NCI-H1417 (cell line): Measurements from ENCODE around the gene MCM9.

ENCODE experiments used
- DNase-seq, 3 experiments: peaks; one replicate each; lab custom pipeline; 2025; lab: John Stamatoyannopoulos, UW

Gene MCM9

DNA sequence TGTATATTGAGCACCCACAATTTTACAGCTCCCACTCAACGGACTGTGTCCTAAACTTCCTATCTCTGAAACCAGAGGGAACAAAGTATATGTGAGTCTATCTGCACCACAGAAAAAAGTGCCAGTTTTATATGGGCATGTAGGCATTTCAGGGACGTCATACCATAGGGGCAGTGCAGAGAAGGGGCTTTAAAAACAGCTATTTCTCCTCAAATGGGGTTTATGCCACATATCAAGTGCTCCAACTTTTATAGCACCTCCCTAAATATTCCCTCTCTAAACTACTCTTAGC lies 69.9 kb downstream of the MCM9 start:
- DNase-seq: no peak

DNA sequence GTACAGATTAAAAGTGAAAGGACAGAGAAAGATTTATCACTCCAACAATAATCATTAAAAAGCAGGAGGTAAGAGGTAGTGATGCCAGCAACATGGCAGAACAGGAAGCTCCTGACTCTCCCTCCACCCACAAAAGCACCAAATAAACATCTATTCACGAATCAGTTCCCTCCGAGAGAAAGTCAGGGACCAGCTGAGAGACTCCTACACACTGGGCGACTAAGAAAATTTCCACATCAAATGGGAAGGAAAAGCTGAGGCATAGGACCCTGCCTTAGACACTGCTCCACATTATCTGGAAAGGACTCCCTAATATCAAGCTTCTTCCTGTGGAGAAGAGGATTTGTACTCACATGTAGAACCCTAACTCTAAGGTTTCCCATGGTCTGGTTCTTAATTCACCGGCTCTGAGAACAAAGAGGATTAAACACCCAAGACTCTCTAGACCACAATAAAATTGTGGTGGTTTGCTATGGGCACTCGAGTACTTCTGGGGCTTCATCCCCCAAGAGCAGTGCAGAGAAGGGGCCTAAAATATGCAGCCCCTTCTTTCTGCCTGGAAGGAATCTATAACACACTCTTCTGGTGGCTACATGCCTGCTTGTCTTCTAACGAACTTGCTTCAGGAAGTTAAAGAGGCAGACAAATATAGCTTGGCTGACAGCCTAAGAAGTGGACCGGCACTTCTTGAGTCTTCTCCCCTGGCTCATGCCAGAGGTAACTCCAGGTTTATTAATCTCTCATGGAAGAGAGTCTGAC lies 70.4 kb downstream of the MCM9 start:
- DNase-seq: no peak

- DNase-seq: no peak
Observed at GRCh38 chr6:118862443-118862842, 72.5 kb downstream of the MCM9 start.

DNA sequence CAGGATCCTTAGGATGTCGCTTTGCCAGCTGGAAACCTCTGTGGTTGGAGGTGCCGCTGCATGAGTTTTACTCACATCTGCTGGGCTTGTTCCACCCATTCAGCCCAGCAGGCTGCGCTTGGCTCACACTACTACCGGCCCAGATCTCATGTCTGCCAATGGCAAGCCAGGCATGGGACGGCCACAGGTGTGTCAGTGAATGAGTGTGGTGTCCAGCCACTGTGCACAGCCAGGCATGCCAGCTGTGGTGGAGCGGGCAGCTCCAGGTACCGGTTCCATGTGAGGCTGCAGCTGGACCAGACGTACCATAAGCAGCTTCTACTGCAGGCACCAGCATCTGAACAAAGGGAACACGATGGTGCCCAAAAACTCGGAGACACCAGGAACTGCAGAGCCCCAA lies 74.1 kb downstream of the MCM9 start:
- DNase-seq: no peak

DNA sequence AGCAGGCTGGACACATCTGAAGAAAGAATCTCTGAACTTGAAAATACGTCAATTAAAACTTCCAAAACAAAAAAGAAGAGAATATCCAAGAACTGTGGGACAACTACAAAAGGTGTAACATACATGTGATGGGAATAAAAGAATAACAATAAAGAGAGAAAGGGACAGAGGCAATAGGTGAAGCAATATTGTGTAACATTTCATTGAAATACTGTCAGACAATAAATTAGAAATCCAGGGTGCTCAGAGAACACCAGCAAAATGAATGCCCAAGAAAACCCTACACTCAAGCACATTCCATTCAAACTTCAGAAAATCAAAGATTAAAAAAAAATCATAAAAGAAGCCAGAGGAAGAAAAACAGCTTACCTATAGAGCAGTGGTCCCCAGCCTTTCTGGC lies 74.6 kb downstream of the MCM9 start:
- DNase-seq: no peak

DNA sequence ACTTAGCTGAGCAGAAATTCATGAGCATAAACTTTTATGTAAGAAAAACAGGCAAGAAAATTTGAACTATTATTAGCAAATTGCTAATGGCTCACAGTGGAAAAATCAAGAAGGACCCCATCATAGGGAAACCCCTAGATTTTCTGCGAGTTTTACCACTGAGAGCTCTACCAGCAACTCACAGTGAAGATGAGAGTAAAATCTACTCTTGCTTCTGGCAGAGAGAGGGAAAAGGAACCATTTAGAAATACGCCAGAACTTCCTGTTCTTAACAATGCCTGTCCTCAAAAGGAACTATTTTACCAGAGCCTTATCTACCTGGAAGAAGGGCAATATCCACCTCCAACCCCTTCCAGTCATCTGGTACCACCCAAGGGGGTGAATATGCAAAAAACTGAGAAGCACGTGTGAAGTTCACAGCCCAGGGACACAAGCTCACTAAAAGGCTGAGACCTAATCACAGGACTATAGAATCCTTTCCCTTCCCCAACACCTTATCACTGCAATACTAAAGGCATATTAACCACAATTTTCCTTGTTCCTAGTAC lies 75.4 kb downstream of the MCM9 start:
- DNase-seq: no peak

DNA sequence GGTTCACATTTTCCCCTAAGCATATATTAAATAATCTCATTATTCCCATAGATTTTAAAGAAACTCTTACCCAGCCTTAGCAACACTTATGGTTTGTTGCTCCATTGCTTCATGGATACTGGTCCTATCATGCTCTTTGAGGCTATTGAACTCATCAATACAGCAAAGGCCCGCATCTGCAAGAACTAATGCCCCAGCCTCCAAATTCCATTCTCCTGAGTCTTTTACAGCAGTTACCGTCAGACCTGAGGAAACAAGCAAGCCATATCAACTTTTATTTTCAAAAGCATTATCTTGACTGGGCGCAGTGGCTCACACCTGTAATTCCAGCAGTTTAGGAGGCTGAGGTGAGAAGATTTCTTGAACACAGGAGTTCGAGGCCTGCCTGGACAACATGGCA lies 78.7 kb downstream of the MCM9 start:
- DNase-seq: no peak

DNA sequence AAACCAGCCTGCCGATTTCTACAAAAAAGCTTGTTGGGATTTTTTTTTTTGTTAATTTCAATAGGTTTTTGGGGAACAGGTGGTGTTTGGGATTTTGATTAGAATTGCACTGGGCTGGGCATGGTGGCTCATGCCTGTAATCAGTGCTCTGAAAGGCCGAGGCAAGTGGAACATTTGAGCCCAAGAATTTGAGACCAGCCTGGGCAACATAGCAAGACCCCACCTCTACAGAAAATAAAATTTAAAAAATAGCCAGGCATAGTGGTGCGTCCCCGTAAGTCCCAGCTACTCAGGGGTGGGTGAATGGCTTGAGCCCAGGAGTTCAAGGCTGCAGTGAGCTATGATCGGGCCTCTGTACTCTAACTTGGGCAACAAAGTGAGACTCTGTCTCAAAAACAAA lies 81.6 kb downstream of the MCM9 start:
- no peak for DNase-seq

GRCh38 chr6:118844915-118845314 lies 90.0 kb downstream of the MCM9 start:
- no peak for DNase-seq

GRCh38 chr6:118843685-118844390 lies 91.1 kb downstream of the MCM9 start:
- DNase-seq: no peak

GRCh38 chr6:118830691-118831090 lies 104.3 kb downstream of the MCM9 start:
- DNase-seq: no peak

DNA sequence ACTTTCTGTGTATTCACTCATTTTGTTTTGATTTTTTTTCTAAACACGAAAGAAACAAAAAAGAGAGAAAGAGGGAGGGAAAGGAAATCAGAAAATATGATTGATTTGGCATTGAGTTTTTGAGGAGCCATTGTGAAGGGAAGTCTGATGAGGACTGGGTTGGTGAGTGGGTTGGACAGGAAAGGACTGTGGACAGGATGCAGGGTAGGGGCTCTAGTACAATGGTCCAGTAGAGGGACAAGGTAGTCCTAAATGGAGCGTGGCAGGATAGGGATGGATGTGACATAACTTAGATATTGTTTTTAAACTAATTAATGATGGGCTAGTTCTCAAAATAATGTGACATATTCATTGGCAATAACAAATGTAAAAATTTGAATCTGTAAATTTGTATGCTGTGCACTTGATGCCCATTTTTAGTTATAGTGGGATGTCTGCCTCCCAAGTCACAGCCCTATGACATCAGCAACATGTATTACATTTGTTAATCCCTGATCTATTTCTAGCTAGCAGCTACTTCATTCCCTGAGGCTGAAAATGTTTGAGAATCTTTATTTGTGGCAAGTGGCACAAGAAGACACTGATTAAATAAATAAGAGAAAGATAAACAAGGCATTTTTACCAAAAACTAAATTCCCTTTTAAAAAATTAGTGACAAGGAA lies 105.0 kb downstream of the MCM9 start:
- no peak for DNase-seq

DNA sequence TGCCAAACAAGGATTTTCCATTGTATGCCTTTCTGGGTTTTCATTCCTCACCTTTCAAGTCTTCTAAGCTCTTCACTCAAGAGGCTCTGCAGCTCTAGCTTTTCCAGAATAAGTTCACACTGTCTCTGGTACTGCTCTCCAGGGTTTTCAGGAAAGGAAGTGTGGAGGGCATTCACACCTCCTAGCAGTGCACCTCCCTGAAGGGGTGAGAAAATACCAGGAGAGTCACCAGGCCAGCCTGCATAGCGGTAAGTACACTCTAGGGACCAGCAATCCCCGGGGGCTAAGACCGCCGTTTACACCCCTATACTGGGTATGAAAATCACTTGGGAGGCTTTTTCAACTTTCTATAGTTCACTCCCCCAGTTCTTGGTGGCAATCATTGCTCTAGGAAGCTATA lies 108.9 kb downstream of the MCM9 start:
- DNase-seq: no peak

DNA sequence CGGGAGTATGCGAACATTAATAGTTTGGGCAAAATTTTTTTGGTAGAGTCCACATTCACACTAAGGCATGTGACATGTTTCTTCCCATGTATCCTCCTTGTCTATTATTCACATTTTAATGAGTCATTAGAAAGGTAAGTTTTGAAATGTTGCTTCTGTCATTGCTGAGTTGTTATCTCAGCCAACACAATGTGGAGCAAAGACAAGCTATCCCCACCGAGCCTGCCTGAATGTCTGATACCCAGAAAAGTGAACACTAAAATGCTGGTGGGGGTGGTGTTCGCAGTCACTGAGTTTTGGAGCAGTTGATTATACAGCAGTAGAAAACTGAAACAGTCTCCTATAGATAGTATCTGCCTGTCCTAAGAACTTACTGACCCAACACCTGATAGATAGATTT lies 109.3 kb downstream of the MCM9 start:
- no peak for DNase-seq

- DNase-seq: no peak
Observed at GRCh38 chr6:118815495-118815894, 119.5 kb downstream of the MCM9 start.

DNA sequence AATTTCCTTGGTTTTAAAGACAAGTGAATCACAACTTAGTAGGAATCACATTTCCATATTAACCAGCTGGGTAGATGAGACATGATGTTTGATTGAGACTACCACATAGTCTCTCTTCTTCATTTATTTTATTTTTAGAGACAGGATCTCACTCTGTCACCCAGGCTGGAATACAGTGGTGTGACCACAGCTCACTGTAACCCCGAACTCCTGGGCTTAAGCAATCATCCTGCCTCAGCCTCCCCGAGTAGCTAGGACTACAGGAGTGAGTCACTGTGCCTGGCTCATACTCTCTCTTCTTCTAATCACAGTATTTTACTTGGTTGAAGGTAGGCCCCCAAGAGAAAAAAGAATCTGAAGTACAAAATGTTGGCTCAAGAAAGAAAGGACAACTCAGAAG lies 121.2 kb downstream of the MCM9 start:
- DNase-seq: no peak

DNA sequence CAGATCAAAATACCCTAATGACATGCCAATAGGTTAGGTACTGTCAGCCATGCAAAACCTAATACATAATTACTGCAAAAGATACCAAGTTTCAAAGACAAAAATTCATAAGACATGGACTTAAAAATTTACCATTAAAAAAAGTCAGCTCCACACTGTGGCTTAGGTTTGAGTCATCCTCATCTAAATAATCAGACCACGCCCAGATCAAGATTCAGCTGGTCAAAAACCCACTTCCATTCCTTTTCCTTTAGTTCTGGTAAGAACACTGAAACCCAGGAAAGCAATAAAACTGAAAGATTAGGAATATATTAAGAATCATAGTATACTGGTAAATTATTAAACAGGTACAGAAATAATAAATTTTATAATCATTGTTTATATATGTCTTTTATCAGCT lies 122.0 kb downstream of the MCM9 start:
- no peak for DNase-seq

DNA sequence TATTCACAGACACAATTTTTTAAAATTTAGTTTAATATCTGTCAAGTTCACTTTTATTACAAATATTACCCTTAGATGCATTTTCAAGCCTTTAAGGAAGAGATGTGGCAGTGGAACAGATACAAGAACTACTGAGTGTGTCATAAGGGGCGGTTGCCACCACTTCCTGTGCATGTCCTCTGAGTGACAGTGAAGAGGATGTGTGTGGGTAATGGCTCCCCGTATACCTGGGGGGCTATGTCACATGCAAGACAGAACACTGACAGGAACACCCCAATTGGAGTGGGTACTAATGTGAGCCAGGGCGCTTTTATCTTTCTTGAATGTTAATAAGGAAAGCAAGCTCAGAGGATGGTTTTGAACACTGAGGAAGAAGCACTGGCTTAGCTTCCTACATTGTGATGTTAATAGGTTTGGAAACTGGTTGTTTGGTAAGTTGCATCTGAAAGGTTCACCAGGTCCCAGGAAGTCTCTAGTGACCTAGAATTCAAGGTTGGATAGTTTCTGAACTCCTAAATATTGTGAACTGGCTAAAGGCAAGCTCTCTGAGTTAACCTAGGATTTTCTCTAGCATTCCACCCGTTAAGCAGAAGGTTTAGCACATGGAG lies 124.4 kb downstream of the MCM9 start:
- DNase-seq: no peak

DNA sequence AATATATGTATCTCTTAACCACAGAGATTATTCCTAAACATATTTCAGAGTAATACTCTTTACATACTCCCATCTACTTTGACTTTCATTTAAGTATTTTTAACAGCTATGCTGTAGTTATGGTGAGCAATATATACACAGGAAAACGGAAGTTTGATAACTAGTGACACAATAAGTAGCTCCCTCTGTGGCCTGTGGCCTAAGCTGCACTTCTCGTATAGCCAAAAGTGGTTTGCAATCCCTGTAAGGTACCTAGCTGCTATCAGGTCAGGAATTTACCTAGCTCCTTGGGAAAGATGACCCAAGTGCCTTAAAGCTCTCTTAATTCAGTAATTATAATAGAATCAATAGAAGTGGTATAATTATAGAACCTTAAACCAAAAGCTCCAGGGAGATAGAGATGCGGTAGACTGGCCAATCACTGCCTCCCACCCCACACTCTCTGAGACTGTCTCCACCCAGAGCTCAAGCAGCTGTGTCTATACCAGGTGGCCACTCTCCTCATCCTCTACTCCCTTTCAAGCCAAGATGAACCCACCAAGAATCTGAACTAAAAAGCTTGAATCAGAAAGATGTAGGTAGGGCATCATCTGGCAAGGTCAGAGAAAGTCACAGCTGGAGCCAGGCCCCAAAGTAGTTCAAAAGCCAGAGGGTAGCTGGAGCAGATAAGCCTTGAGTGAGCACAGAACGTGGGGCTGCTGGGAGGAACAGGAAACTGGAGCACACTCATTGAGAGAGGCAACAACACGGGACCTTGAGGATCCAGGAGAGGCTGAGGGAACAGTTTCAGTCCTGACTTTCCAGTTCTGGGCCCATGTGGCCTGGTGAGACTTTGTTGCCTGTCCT lies 125.9 kb downstream of the MCM9 start:
- no peak for DNase-seq

DNA sequence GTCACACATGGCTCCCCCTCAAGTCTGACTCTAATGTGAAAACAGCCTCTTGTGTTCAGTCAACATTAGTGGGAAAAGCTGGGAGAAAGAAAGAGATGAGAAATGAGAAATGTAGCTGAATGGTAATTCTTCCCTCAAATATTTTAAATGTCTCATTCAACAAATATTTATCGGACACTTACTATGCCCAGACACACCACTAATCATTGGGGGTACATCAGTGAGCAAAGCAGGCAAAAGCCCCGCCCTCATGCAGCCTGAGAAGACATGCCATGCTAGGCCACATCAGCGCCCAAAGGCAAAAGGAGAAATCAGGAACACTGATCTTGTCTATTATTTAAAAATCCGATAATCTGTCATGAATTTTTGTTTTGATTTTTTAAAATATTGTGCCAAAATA lies 130.9 kb downstream of the MCM9 start:
- DNase-seq: no peak

GRCh38 chr6:118801257-118801656 lies 133.7 kb downstream of the MCM9 start:
- no peak for DNase-seq
